WTC11 (cell line): ENCODE results near the gene EYS.

ENCODE experiments used
- CTCF ChIP-seq: fragments of 200-600 bp; IDR thresholded peaks from 2 replicates; pipeline ENCODE4 v1.8.0; 2022; ENCODE audit warnings: antibody characterized with exemption
- MLX ChIP-seq: sonication (generic); formaldehyde crosslinking; IDR thresholded peaks from 2 replicates; pipeline ENCODE4 v1.8.1; 2023; ENCODE audit warnings: mild to moderate bottlenecking, missing genetic modification reagents, moderate library complexity
- ZBTB43 ChIP-seq: sonication (generic); formaldehyde crosslinking; IDR thresholded peaks from 2 replicates; pipeline ENCODE4 v1.8.1; 2023; ENCODE audit warnings: mild to moderate bottlenecking, missing genetic modification reagents

GRCh38 chr6:63882208-63882607 lies 1824.8 kb downstream of the EYS start:
- TF ChIP-seq CTCF (no peak), MLX (CRISPR knock-in tag) (no peak), ZBTB43 (CRISPR knock-in tag) (no peak)
